Measurements from ENCODE around the gene ZNF17.
A peak's percentile ranks its signal among the peaks of the same experiment; 100 is the strongest.

ZNF17 gene

DNA sequence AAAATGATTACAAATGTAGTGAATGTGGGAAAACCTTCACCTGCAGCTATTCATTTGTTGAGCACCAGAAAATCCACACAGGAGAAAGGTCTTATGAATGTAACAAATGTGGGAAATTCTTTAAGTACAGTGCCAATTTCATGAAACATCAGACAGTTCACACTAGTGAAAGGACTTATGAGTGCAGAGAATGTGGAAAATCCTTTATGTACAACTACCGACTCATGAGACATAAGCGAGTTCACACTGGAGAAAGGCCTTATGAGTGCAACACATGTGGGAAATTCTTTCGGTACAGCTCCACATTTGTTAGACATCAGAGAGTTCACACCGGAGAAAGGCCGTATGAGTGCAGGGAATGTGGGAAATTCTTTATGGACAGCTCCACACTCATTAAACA lies 12.1 kb upstream of the ZNF17 start:
- no peak overlapping the region for H3K27ac ChIP-seq

GRCh38 chr19:57403737-57404563 lies 7.0 kb upstream of the ZNF17 start:
- no peak overlapping the region for H3K27ac ChIP-seq
- no peak for TF ChIP-seq ZFX (IDR thresholded peaks at IDR 0.05)
- no peak for TF ChIP-seq CTCF (conservative IDR thresholded peaks at IDR 0.05)

More for the DNA sequence above, 12.1 kb upstream of the ZNF17 start:
- TF ChIP-seq CTCF (conservative IDR thresholded peaks at IDR 0.05) (no peak), ZFX (IDR thresholded peaks at IDR 0.05) (no peak)

GRCh38 chr19:57406516-57407123 lies 4.3 kb upstream of the ZNF17 start:
- peak; percentile 81 for TF ChIP-seq CTCF (conservative IDR thresholded peaks at IDR 0.05)
- no peak for TF ChIP-seq ZFX (IDR thresholded peaks at IDR 0.05)

GRCh38 chr19:57419439-57419838 lies 8.5 kb downstream of the ZNF17 start:
- TF ChIP-seq CTCF (conservative IDR thresholded peaks at IDR 0.05), result no peak
- no peak for TF ChIP-seq ZFX (IDR thresholded peaks at IDR 0.05)
- H3K27ac ChIP-seq, result no peak overlapping the region

More at GRCh38 chr19:57406516-57407123, 4.3 kb upstream of the ZNF17 start:
- H3K27ac ChIP-seq, result no peak overlapping the region

GRCh38 chr19:57421037-57421436 lies 10.1 kb downstream of the ZNF17 start:
- no peak for TF ChIP-seq CTCF (conservative IDR thresholded peaks at IDR 0.05)
- no peak for TF ChIP-seq ZFX (IDR thresholded peaks at IDR 0.05)

GRCh38 chr19:57434386-57435061 lies 23.6 kb downstream of the ZNF17 start:
- no peak overlapping the region; the same call in 1 of the 2 replicates for H3K27ac ChIP-seq
- no peak for TF ChIP-seq ZFX (IDR thresholded peaks at IDR 0.05)
- TF ChIP-seq CTCF (conservative IDR thresholded peaks at IDR 0.05), result no peak

More at GRCh38 chr19:57421037-57421436, 10.1 kb downstream of the ZNF17 start:
- no peak overlapping the region for H3K27ac ChIP-seq
